K562 (cell line): Measurements from ENCODE around the gene NFYC. TPM values are rescaled to one million over a fixed set of nuclear protein-coding genes. Genes with fewer than 3 reads are reported as not detected.
A peak's percentile ranks its signal among the peaks of the same experiment; 100 is the strongest.

Source experiments
- ARID1B ChIP-seq: fragments of 450-650 bp; IDR thresholded peaks from 2 replicates; pipeline ENCODE4 v1.6.1; 2016; ENCODE audit warnings: antibody characterized with exemption, mild to moderate bottlenecking, inconsistent platforms
- FOXP1 ChIP-seq: sonication (generic); formaldehyde crosslinking; IDR thresholded peaks from 2 replicates; pipeline ENCODE4 v1.8.0; 2022; ENCODE audit warnings: mild to moderate bottlenecking, missing genetic modification reagents
- HDAC6 ChIP-seq: IDR thresholded peaks from 2 replicates; pipeline ENCODE4 v1.6.1; 2012; ENCODE audit warnings: low read depth, mild to moderate bottlenecking, control low read depth, inconsistent platforms, low read length, moderate library complexity
- NEUROD1 ChIP-seq: fragments of 150-350 bp; IDR thresholded peaks from 2 replicates; pipeline ENCODE4 v1.6.1; 2014; ENCODE audit warnings: borderline replicate concordance, low read length, low read depth; ENCODE audit not compliant: partially characterized antibody
- PPARD ChIP-seq: fragments of 250-450 bp; sonication (Bioruptor Pico); IDR thresholded peaks from 2 replicates; pipeline ENCODE4 v1.8.0; 2022; ENCODE audit warnings: inconsistent platforms, mild to moderate bottlenecking, moderate library complexity
- RBBP5 ChIP-seq: fragments of 200-600 bp; sonication (generic); IDR thresholded peaks from 2 replicates; pipeline ENCODE4 v1.6.1; 2012; ENCODE audit warnings: borderline replicate concordance, mild to moderate bottlenecking, low read length, control low read depth, inconsistent platforms; ENCODE audit not compliant: insufficient read depth, poor library complexity, severe bottlenecking
- SREBF2 ChIP-seq: sonication (generic); formaldehyde crosslinking; IDR thresholded peaks from 2 replicates; pipeline ENCODE4 v1.4.0; 2020; ENCODE audit warnings: mild to moderate bottlenecking, missing genetic modification reagents
- ZNF24 ChIP-seq: fragments of 450-650 bp; IDR thresholded peaks from 2 replicates; pipeline ENCODE4 v1.6.1; 2016
- ZNF584 ChIP-seq: fragments of 200-800 bp; sonication (Bioruptor generic); IDR thresholded peaks from 2 replicates; pipeline ENCODE4 v1.6.1; 2016; ENCODE audit warnings: low read depth, mild to moderate bottlenecking, missing genetic modification characterization, missing compliant biosample characterization
- polyA plus RNA-seq, 8 experiments: library from polyadenylated mRNA; depleted of rRNA in 4 of 8; stranded (reverse) in 5 of 8; unstranded in 3 of 8; fragments of >200 nt; fragmentation: Nextera tagmentation in 2 of 8; fragmentation: Illumina TruSeq in 1 of 8; extraction: Ambion mirVana in 2 of 8; extraction: Trizol in 1 of 8; gene quantifications; 2 replicates each; pipeline versions ENCODE4 v1.2.1 to v1.2.3, GENCODE V29; 2011 to 2014; ENCODE audit warnings: inconsistent platforms in 1 of 8, missing spikeins in 1 of 8
- total RNA-seq, 7 experiments: library from RNA; depleted of rRNA in 6 of 7; stranded (reverse); fragments of >200 nt in 6 of 7; fragmentation: Illumina TruSeq in 2 of 7; extraction: Trizol in 2 of 7; gene quantifications; 2 replicates each; pipeline versions ENCODE4 v1.2.1 to v1.2.3, GENCODE V29; 2011 to 2021; ENCODE audit warnings: low replicate concordance in 1 of 7
- TF ChIP-seq, protein P1 (sequence below): fragments of 250-450 bp; sonication (Bioruptor Pico); IDR thresholded peaks from 2 replicates; pipeline ENCODE4 v1.9.0; 2021; ENCODE audit warnings: mild to moderate bottlenecking, inconsistent platforms
- TF ChIP-seq, protein P2 (sequence below): fragments of 450-650 bp; IDR thresholded peaks from 2 replicates; pipeline ENCODE4 v1.6.1; 2016; ENCODE audit warnings: antibody characterized with exemption
- TF ChIP-seq, protein P3 (sequence below): fragments of 250-450 bp; sonication (Bioruptor Pico); IDR thresholded peaks from 2 replicates; pipeline ENCODE4 v1.5.0; 2020; ENCODE audit warnings: mild to moderate bottlenecking
- TF ChIP-seq, protein P4 (sequence below): fragments of 450-650 bp; IDR thresholded peaks from 2 replicates; pipeline ENCODE4 v1.7.1; 2018; ENCODE audit warnings: mild to moderate bottlenecking, low read depth; ENCODE audit not compliant: partially characterized antibody
- TF ChIP-seq, protein P5 (sequence below): sonication (generic); formaldehyde crosslinking; IDR thresholded peaks from 2 replicates; pipeline ENCODE4 v1.8.0; 2022; ENCODE audit warnings: mild to moderate bottlenecking, missing genetic modification reagents
- TF ChIP-seq, protein P6 (sequence below): sonication (generic); formaldehyde crosslinking; IDR thresholded peaks from 2 replicates; pipeline ENCODE4 v1.8.1; 2023; ENCODE audit warnings: mild to moderate bottlenecking, missing genetic modification reagents

NFYC gene
- total and polyA plus RNA-seq, 9 of the 15 experiments (the other 6 are each of a cell fraction or from before 2014, with no cell fraction given) = 4.8 to 59.8 (median 41.1) TPM

DNA sequence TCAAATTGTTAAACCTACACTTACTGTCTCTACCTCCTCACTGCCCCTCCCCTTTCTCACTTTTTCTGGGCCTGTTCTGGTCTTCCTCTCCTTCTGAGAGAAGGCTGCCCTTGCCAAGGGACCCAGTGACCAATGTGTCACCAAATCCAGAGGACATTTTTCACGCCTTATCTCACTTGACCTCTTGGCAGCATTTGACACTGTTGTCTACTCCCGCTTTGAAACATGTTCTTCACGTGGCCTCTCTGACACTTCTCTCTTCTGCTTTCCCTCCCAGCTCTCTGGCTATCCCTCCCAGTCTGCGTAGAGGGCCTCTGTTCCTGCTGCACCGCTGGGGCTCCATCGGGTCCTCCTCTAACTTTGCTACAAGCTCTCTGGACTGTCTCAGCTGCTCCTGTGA is 117.4 kb downstream of the NFYC start (continued):
- TF ChIP-seq, protein P1, sequence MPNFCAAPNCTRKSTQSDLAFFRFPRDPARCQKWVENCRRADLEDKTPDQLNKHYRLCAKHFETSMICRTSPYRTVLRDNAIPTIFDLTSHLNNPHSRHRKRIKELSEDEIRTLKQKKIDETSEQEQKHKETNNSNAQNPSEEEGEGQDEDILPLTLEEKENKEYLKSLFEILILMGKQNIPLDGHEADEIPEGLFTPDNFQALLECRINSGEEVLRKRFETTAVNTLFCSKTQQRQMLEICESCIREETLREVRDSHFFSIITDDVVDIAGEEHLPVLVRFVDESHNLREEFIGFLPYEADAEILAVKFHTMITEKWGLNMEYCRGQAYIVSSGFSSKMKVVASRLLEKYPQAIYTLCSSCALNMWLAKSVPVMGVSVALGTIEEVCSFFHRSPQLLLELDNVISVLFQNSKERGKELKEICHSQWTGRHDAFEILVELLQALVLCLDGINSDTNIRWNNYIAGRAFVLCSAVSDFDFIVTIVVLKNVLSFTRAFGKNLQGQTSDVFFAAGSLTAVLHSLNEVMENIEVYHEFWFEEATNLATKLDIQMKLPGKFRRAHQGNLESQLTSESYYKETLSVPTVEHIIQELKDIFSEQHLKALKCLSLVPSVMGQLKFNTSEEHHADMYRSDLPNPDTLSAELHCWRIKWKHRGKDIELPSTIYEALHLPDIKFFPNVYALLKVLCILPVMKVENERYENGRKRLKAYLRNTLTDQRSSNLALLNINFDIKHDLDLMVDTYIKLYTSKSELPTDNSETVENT (CRISPR knock-in tag) = no peak
- TF ChIP-seq, protein P2, sequence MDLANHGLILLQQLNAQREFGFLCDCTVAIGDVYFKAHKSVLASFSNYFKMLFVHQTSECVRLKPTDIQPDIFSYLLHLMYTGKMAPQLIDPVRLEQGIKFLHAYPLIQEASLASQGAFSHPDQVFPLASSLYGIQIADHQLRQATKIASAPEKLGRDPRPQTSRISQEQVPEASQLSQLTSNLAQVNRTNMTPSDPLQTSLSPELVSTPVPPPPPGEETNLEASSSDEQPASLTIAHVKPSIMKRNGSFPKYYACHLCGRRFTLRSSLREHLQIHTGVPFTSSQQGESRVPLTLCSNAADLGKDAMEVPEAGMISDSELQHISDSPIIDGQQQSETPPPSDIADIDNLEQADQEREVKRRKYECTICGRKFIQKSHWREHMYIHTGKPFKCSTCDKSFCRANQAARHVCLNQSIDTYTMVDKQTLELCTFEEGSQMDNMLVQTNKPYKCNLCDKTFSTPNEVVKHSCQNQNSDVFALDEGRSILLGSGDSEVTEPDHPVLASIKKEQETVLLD = no peak
- TF ChIP-seq HDAC6 (no peak), PPARD (CRISPR knock-in tag) (no peak), ARID1B (peak; percentile 63), SREBF2 (CRISPR knock-in tag) (no peak), FOXP1 (CRISPR knock-in tag) (no peak), ZNF24 (no peak), ZNF584 (CRISPR knock-in tag) (no peak), RBBP5 (no peak), NEUROD1 (no peak)
- TF ChIP-seq, protein P3, sequence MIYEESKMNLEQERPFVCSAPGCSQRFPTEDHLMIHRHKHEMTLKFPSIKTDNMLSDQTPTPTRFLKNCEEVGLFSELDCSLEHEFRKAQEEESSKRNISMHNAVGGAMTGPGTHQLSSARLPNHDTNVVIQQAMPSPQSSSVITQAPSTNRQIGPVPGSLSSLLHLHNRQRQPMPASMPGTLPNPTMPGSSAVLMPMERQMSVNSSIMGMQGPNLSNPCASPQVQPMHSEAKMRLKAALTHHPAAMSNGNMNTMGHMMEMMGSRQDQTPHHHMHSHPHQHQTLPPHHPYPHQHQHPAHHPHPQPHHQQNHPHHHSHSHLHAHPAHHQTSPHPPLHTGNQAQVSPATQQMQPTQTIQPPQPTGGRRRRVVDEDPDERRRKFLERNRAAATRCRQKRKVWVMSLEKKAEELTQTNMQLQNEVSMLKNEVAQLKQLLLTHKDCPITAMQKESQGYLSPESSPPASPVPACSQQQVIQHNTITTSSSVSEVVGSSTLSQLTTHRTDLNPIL = no peak
- TF ChIP-seq, protein P4, sequence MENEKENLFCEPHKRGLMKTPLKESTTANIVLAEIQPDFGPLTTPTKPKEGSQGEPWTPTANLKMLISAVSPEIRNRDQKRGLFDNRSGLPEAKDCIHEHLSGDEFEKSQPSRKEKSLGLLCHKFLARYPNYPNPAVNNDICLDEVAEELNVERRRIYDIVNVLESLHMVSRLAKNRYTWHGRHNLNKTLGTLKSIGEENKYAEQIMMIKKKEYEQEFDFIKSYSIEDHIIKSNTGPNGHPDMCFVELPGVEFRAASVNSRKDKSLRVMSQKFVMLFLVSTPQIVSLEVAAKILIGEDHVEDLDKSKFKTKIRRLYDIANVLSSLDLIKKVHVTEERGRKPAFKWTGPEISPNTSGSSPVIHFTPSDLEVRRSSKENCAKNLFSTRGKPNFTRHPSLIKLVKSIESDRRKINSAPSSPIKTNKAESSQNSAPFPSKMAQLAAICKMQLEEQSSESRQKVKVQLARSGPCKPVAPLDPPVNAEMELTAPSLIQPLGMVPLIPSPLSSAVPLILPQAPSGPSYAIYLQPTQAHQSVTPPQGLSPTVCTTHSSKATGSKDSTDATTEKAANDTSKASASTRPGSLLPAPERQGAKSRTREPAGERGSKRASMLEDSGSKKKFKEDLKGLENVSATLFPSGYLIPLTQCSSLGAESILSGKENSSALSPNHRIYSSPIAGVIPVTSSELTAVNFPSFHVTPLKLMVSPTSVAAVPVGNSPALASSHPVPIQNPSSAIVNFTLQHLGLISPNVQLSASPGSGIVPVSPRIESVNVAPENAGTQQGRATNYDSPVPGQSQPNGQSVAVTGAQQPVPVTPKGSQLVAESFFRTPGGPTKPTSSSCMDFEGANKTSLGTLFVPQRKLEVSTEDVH = no peak
- TF ChIP-seq, protein P5, sequence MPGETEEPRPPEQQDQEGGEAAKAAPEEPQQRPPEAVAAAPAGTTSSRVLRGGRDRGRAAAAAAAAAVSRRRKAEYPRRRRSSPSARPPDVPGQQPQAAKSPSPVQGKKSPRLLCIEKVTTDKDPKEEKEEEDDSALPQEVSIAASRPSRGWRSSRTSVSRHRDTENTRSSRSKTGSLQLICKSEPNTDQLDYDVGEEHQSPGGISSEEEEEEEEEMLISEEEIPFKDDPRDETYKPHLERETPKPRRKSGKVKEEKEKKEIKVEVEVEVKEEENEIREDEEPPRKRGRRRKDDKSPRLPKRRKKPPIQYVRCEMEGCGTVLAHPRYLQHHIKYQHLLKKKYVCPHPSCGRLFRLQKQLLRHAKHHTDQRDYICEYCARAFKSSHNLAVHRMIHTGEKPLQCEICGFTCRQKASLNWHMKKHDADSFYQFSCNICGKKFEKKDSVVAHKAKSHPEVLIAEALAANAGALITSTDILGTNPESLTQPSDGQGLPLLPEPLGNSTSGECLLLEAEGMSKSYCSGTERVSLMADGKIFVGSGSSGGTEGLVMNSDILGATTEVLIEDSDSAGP (CRISPR knock-in tag) = no peak
- TF ChIP-seq, protein P6, sequence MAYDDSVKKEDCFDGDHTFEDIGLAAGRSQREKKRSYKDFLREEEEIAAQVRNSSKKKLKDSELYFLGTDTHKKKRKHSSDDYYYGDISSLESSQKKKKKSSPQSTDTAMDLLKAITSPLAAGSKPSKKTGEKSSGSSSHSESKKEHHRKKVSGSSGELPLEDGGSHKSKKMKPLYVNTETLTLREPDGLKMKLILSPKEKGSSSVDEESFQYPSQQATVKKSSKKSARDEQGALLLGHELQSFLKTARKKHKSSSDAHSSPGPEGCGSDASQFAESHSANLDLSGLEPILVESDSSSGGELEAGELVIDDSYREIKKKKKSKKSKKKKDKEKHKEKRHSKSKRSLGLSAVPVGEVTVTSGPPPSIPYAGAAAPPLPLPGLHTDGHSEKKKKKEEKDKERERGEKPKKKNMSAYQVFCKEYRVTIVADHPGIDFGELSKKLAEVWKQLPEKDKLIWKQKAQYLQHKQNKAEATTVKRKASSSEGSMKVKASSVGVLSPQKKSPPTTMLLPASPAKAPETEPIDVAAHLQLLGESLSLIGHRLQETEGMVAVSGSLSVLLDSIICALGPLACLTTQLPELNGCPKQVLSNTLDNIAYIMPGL (CRISPR knock-in tag) = no peak
